HEK293T (cell line): ENCODE results near the gene VOPP1.

Experiments
- CTCF ChIA-PET: fragments of 350-600 bp; formaldehyde crosslinking; extraction: SDS; loops from one replicate; lab custom pipeline; 2021; ENCODE audit warnings: antibody characterized with exemption, inconsistent platforms; lab: Yijun Ruan, JAX
- POLR2A ChIA-PET: fragments of 350-600 bp; formaldehyde crosslinking; extraction: SDS; loops from one replicate; lab custom pipeline; 2020; ENCODE audit warnings: antibody characterized with exemption, inconsistent platforms; lab: Yijun Ruan, JAX
- DNase-seq: peaks from one replicate; pipeline ENCODE4 v3.0.0; 2012; ENCODE audit warnings: mixed read lengths; ENCODE audit errors: extremely low spot score
- ARNT ChIP-seq: fragments of 450-650 bp; IDR thresholded peaks from 2 replicates; pipeline ENCODE4 v1.6.1; 2017; ENCODE audit warnings: mild to moderate bottlenecking
- BHLHE40 ChIP-seq: fragments of 450-650 bp; IDR thresholded peaks from 2 replicates; pipeline ENCODE4 v1.6.1; 2016; ENCODE audit warnings: mild to moderate bottlenecking, moderate library complexity, borderline replicate concordance
- CTBP1 ChIP-seq: fragments of 450-650 bp; IDR thresholded peaks from 2 replicates; pipeline ENCODE4 v1.6.1; 2016; ENCODE audit warnings: borderline replicate concordance
- ELF4 ChIP-seq: fragments of 450-650 bp; IDR thresholded peaks from 2 replicates; pipeline ENCODE4 v1.6.1; 2017; ENCODE audit warnings: antibody characterized with exemption
- FOXA1 ChIP-seq: fragments of 450-650 bp; IDR thresholded peaks from 2 replicates; pipeline ENCODE4 v1.6.1; 2016; ENCODE audit warnings: mild to moderate bottlenecking
- FOXK2 ChIP-seq: fragments of 450-650 bp; IDR thresholded peaks from 2 replicates; pipeline ENCODE4 v1.6.1; 2016; ENCODE audit warnings: mild to moderate bottlenecking
- FOXM1 ChIP-seq: fragments of 450-650 bp; IDR thresholded peaks from 2 replicates; pipeline ENCODE4 v1.6.1; 2017; ENCODE audit warnings: mild to moderate bottlenecking, borderline replicate concordance
- HDGF ChIP-seq: fragments of 450-650 bp; IDR thresholded peaks from 2 replicates; pipeline ENCODE4 v1.6.1; 2017; ENCODE audit warnings: antibody characterized with exemption, borderline replicate concordance
- L3MBTL2 ChIP-seq: fragments of 450-650 bp; conservative IDR thresholded peaks from 2 replicates; pipeline ENCODE4 v1.6.1; 2016; ENCODE audit warnings: mild to moderate bottlenecking
- LEF1 ChIP-seq: fragments of 450-650 bp; IDR thresholded peaks from 2 replicates; pipeline ENCODE4 v1.6.1; 2017; ENCODE audit warnings: mild to moderate bottlenecking, borderline replicate concordance
- NFRKB ChIP-seq: fragments of 450-650 bp; IDR thresholded peaks from 2 replicates; pipeline ENCODE4 v1.6.1; 2016; ENCODE audit warnings: mild to moderate bottlenecking, moderate library complexity
- PKNOX1 ChIP-seq: fragments of 450-650 bp; IDR thresholded peaks from 2 replicates; pipeline ENCODE4 v1.6.1; 2016
- SP1 ChIP-seq: fragments of 450-650 bp; IDR thresholded peaks from 2 replicates; pipeline ENCODE4 v1.6.1; 2017
- SUZ12 ChIP-seq: fragments of 450-650 bp; IDR thresholded peaks from 2 replicates; pipeline ENCODE4 v1.6.1; 2016; ENCODE audit warnings: mild to moderate bottlenecking
- TARDBP ChIP-seq: fragments of 450-650 bp; IDR thresholded peaks from 2 replicates; pipeline ENCODE4 v1.6.1; 2016
- ZNF384 ChIP-seq: fragments of 450-650 bp; IDR thresholded peaks from 2 replicates; pipeline ENCODE4 v1.6.1; 2016

The VOPP1 gene

DNA sequence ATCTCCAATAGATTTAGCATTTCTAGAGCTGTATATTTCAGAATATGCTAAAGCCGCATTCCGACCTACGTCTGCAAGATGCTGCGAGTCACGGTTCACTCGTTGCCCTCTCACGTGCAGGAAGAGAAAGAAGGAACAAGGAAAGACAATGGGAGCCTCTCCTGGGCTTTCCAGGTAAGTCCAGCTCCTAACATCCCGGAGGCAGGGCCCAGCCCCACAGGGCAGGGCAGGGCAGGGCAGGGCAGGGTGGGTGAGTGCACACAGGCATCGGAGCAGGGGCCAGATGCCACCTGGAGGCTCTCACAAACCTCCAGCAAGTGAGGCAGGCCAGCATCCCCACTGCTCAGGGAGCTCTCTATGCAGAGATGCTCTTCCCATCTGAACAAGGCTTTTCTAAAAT is 50.8 kb downstream of the VOPP1 start:
- CTCF ChIA-PET = no interaction called here
- POLR2A ChIA-PET = interaction anchor here (1.0 to 1.1 kb wide), 2 partner anchors 11 to 43 kb away, joined by 3 read pairs; no protein-coding TSS in a partner anchor
- DNase-seq = no peak
- TF ChIP-seq HDGF (no peak), L3MBTL2 (no peak), FOXK2 (no peak), NFRKB (no peak), ZNF384 (no peak), FOXM1 (no peak), ELF4 (no peak), ARNT (no peak), LEF1 (no peak), PKNOX1 (no peak), CTBP1 (no peak)

- TF ChIP-seq ARNT (no peak), SUZ12 (no peak), FOXK2 (no peak), TARDBP (no peak), ELF4 (no peak), BHLHE40 (no peak), FOXA1 (no peak), NFRKB (no peak), CTBP1 (no peak), HDGF (no peak), SP1 (no peak), FOXM1 (no peak)
- no peak for DNase-seq
- ChIA-PET CTCF (no interaction called here), POLR2A (interaction anchor here (1.1 kb wide), 1 partner anchor 44 kb away, joined by 3 read pairs; no protein-coding TSS in a partner anchor)
Observed at GRCh38 chr7:55520426-55521140, 51.7 kb downstream of the VOPP1 start.

GRCh38 chr7:55518836-55519235 is 53.5 kb downstream of the VOPP1 start:
- DNase-seq = no peak
- CTCF ChIA-PET = no interaction called here
- POLR2A ChIA-PET = no interaction called here
- TF ChIP-seq ARNT = no peak
- TF ChIP-seq FOXM1 = no peak
- no peak for TF ChIP-seq CTBP1

DNA sequence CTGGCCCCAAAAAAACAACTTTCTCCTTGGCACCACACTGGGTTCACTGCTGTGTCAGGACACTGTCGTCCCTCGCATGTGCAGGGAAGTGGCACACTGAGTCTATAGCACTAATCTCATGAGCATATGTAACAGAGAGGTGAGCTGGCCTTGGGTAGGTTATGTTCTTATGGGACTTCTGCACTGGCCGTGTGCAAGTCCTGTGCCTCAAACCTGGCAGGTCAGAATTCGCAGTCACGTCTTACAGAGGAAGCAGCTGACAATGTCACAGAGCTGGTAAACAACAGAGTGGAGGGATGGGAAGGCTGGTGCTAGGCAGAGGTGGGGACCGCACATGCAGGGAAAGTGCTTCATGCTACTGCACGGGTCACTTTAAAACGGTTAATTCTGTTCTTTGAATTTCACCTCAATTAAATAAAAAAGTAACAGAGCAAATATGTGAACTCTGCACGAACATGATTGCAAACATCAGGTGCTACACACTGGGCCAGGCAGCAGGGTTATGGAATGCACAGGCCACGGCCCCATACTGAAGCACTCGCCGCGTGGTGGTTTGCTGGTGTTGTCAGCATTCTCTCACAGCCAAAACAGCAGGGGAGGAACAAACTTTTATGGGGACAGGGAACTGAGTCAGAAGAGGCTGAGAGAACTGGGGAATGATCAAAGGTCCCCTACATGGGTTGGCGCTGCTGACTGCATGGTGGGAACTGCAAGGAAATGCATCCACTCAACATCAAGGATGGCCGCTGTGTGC is 54.2 kb downstream of the VOPP1 start:
- no peak for DNase-seq
- CTCF ChIA-PET = no interaction called here
- TF ChIP-seq TARDBP (no peak), FOXM1 (no peak), ELF4 (no peak), CTBP1 (no peak), L3MBTL2 (no peak), ZNF384 (no peak), ARNT (no peak), LEF1 (no peak), HDGF (no peak), FOXA1 (no peak), PKNOX1 (no peak)
- POLR2A ChIA-PET = no interaction called here

DNA sequence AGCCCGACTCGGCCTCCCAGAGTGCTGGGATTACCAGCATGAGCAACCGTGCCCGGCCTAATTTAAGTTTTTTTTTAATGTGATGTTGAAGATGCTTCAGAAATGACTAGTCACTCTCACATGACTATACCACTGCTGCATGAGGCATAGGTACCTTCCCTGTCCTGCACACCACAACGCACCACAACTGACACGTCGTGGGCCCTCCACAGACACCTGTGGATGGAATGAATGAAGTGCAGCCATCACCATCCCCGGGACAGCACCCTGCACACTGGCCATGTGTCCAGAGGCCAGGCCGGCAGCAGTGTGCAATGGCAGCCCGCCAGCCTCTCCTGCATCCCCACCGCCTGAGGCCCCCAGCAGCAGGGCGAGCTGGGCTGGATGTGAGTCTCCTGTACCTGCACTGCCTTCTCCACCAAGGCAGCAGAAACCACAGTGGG is 55.1 kb downstream of the VOPP1 start:
- no peak for DNase-seq
- POLR2A ChIA-PET = no interaction called here
- TF ChIP-seq HDGF (no peak), ARNT (no peak), SUZ12 (no peak), ZNF384 (no peak), CTBP1 (no peak), LEF1 (no peak), FOXA1 (no peak), FOXM1 (no peak), FOXK2 (no peak)
- CTCF ChIA-PET = no interaction called here

DNA sequence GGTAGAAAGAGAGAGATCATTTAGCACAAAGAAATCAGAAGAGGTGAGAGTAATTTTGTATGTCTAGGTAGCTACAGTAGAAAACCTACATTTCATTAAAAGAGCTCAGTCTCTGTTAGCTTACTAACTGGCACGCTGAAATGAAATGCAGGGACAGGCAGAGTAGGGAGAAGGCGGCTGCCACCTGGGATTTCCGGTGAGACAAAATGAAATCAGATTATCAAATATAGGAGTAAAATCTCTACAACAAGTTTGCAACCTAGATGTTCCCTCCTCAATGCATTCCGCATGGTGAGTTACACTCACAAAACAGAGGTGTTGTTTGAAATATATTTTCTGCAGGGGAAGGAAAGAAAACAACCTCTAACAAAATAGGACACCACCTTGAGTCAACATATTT is 55.9 kb downstream of the VOPP1 start:
- no peak for DNase-seq
- CTCF ChIA-PET = interaction anchor here (0.5 kb wide), 1 partner anchor 279 kb away, joined by 4 read pairs; no protein-coding TSS in a partner anchor
- TF ChIP-seq CTBP1 (no peak), LEF1 (no peak), FOXM1 (no peak), TARDBP (no peak)
- POLR2A ChIA-PET = no interaction called here

DNA sequence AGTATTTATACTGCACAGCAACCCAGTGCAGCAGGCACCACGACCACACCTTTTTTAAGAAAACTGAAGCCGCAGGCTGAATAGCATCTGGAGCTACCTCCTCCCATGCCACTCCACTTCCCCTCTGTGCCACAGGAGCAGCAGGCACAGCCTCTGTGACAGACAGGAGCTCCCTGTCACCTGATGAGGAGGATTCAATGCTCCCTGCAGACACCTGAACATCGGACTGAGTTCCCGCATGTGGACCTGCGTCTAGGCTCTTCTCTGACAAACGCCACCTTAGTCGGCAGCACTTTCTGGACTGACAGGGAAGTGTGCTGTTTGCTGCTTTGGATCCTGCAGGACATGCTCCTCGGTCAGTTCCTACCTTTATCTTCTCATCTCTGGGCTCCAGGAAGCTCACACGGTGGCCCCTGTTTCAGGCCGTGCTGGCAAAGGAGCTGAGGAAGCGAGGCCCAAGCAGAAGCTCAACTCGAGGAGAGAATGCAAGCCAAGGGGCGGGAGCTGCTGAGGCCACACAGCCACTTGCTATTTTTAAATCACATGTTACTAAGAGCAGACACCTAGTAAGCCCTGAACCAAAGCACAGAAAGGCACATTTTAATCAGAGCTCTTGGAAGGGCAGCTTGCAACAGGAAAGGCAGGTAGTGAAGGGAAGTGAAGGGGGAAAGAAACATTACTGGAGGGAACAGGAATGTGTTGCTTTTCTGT is 56.6 kb downstream of the VOPP1 start:
- ChIA-PET POLR2A (no interaction called here), CTCF (interaction anchor here (0.5 to 0.6 kb wide), 2 partner anchors 279 to 509 kb away, joined by 4 to 5 read pairs; no protein-coding TSS in a partner anchor)
- TF ChIP-seq ELF4 (no peak), ZNF384 (no peak), LEF1 (no peak), PKNOX1 (no peak), SP1 (no peak), NFRKB (no peak), TARDBP (no peak), ARNT (no peak), L3MBTL2 (no peak), CTBP1 (no peak), BHLHE40 (no peak), FOXM1 (no peak), SUZ12 (no peak), FOXK2 (no peak), HDGF (no peak), FOXA1 (no peak)
- DNase-seq = no peak
